A549 (cell line): ENCODE measurements around the gene PCDH20. TPM values are rescaled to one million over a fixed set of nuclear protein-coding genes. Genes with fewer than 3 reads are reported as not detected.

ENCODE experiments used
- ATAC-seq, 2 experiments: fragments of 200-7000 bp in 1 of 2; fragments of >200 bp in 1 of 2; cut with Nextera tagmentation in 1 of 2; cut with Tn5 transposase in 1 of 2; 3 replicates each; pipeline versions ENCODE4 v1.8.0 to v1.9.1; 2018 to 2020; ENCODE audit warnings: mild to moderate bottlenecking in 1 of 2, moderate library complexity in 1 of 2
- CTCF ChIA-PET: fragments of 300-600 bp; sonication (Branson Sonifier 250); formaldehyde crosslinking; extraction: SDS; loops from one replicate; lab custom pipeline; 2021; ENCODE audit warnings: antibody characterized with exemption, inconsistent platforms; lab: Yijun Ruan, JAX
- POLR2A ChIA-PET: fragments of 350-600 bp; formaldehyde crosslinking; extraction: SDS; loops from one replicate; lab custom pipeline; 2021; ENCODE audit warnings: antibody characterized with exemption, inconsistent platforms; lab: Yijun Ruan, JAX
- DNase-seq, 2 experiments: peaks; one replicate each; pipeline versions ENCODE4 v3.0.0 to v3.0.0-alpha.2; 2011 to 2016; ENCODE audit warnings: low read depth in 1 of 2, low spot score in 1 of 2
- FAIRE-seq: peaks from 2 replicates; lab custom pipeline; 2011; peaks lifted over from hg19 to GRCh38; lab: Jason Lieb, UNC
- H3K27ac ChIP-seq, 2 experiments: fragments of >200 bp; sonication (Bioruptor Twin); formaldehyde crosslinking; 3 replicates each; pipeline ENCODE4 v1.5.1; 2016 to 2017
- H3K4me1 ChIP-seq: fragments of >200 bp; sonication (Bioruptor Twin); formaldehyde crosslinking; 3 replicates; pipeline ENCODE4 v1.6.1; 2016
- H3K4me2 ChIP-seq: fragments of >200 bp; sonication (Bioruptor Twin); formaldehyde crosslinking; 3 replicates; pipeline ENCODE4 v1.6.1; 2016
- H3K4me3 ChIP-seq: fragments of >200 bp; sonication (Bioruptor Twin); formaldehyde crosslinking; 3 replicates; pipeline ENCODE4 v1.5.1; 2016
- H3K9me3 ChIP-seq: fragments of >200 bp; sonication (Bioruptor Twin); formaldehyde crosslinking; 3 replicates; pipeline ENCODE4 v1.6.1; 2016
- ATOH8 ChIP-seq: fragments of 250-450 bp; sonication (Bioruptor Pico); IDR thresholded peaks from 2 replicates; pipeline ENCODE4 v1.5.0; 2020; ENCODE audit warnings: low read depth, mild to moderate bottlenecking, moderate library complexity
- CTCF ChIP-seq: fragments of >200 bp; sonication (Bioruptor Twin); formaldehyde crosslinking; IDR thresholded peaks from 3 replicates; pipeline ENCODE4 v1.5.1; 2016
- EHF ChIP-seq: fragments of 250-450 bp; sonication (Bioruptor Pico); IDR thresholded peaks from 2 replicates; pipeline ENCODE4 v1.5.0; 2020; ENCODE audit warnings: mild to moderate bottlenecking
- EHMT2 ChIP-seq: fragments of 200-600 bp; sonication (generic); IDR thresholded peaks from 2 replicates; pipeline ENCODE4 v1.6.1; 2016; ENCODE audit warnings: antibody characterized with exemption, low read depth, mild to moderate bottlenecking, moderate library complexity
- ELK1 ChIP-seq: fragments of 150-350 bp; IDR thresholded peaks from 2 replicates; pipeline ENCODE4 v1.6.1; 2014; ENCODE audit warnings: low read depth, mild to moderate bottlenecking, low read length
- FOSB ChIP-seq: fragments of 250-450 bp; sonication (Bioruptor Pico); IDR thresholded peaks from 2 replicates; pipeline ENCODE4 v1.5.0; 2020; ENCODE audit warnings: mild to moderate bottlenecking, moderate library complexity
- HES2 ChIP-seq: fragments of >200 bp; sonication (Bioruptor Twin); formaldehyde crosslinking; IDR thresholded peaks from 2 replicates; pipeline ENCODE4 v1.6.1; 2016
- HEYL ChIP-seq: fragments of 250-450 bp; sonication (Bioruptor Pico); IDR thresholded peaks from 2 replicates; pipeline ENCODE4 v1.8.0; 2021; ENCODE audit warnings: mild to moderate bottlenecking, moderate library complexity
- HOXA7 ChIP-seq: fragments of 250-450 bp; sonication (Bioruptor Pico); IDR thresholded peaks from 2 replicates; pipeline ENCODE4 v1.5.0; 2020; ENCODE audit warnings: mild to moderate bottlenecking, moderate library complexity
- HOXB13 ChIP-seq: fragments of 250-450 bp; sonication (Bioruptor Pico); IDR thresholded peaks from 2 replicates; pipeline ENCODE4 v1.5.0; 2020; ENCODE audit warnings: low read depth, mild to moderate bottlenecking, moderate library complexity
- KDM1A ChIP-seq: fragments of 200-600 bp; sonication (generic); IDR thresholded peaks from 2 replicates; pipeline ENCODE4 v1.6.1; 2016; ENCODE audit warnings: low read depth, mild to moderate bottlenecking
- KDM5A ChIP-seq: fragments of 200-600 bp; sonication (generic); IDR thresholded peaks from 2 replicates; pipeline ENCODE4 v1.6.1; 2016; ENCODE audit warnings: antibody characterized with exemption, mild to moderate bottlenecking
- MAX ChIP-seq: IDR thresholded peaks from 2 replicates; pipeline ENCODE4 v1.6.1; 2012
- NFE2L2 ChIP-seq: fragments of 150-350 bp; conservative IDR thresholded peaks from 2 replicates; pipeline ENCODE4 v1.6.1; 2014; ENCODE audit warnings: low read length
- PBX3 ChIP-seq: IDR thresholded peaks from 2 replicates; pipeline ENCODE4 v1.6.1; 2012
- RAD21 ChIP-seq, 2 experiments: fragments of >200 bp in 1 of 2; sonication (Bioruptor Twin) in 1 of 2; formaldehyde crosslinking in 1 of 2; IDR thresholded peaks in 1 of 2; conservative IDR thresholded peaks in 1 of 2; 2 replicates in 1 of 2; 3 replicates in 1 of 2; pipeline ENCODE4 v1.6.1; 2012 to 2018; ENCODE audit warnings: inconsistent platforms in 1 of 2
- RARB ChIP-seq: fragments of 250-450 bp; sonication (Bioruptor Pico); IDR thresholded peaks from 2 replicates; pipeline ENCODE4 v1.8.0; 2021; ENCODE audit warnings: mild to moderate bottlenecking, moderate library complexity
- SMC3 ChIP-seq: fragments of >200 bp; sonication (Bioruptor Twin); formaldehyde crosslinking; IDR thresholded peaks from 3 replicates; pipeline ENCODE4 v1.6.1; 2018; ENCODE audit warnings: inconsistent platforms
- USF2 ChIP-seq: fragments of 450-650 bp; IDR thresholded peaks from 2 replicates; pipeline ENCODE4 v1.6.1; 2014; ENCODE audit warnings: antibody characterized with exemption
- ZFP36 ChIP-seq: fragments of 450-650 bp; IDR thresholded peaks from 2 replicates; pipeline ENCODE4 v1.6.1; 2014; ENCODE audit warnings: borderline replicate concordance; ENCODE audit not compliant: partially characterized antibody
- WGBS: methylation state at CpG from one replicate; pipeline ENCODE4 v1.1.6; 2017; ENCODE audit errors: missing lambda C conversion rate; 5-methylcytosine and 5-hydroxymethylcytosine counted together
- polyA plus RNA-seq, 4 experiments: library from polyadenylated mRNA; depleted of rRNA in 3 of 4; stranded (reverse); fragments of >200 nt; fragmentation: RNase III in 1 of 4; extraction: RNeasy Plus Mini Kit Qiagen cat#74134 plus additional on column Dnase treatment in 1 of 4; gene quantifications; 2 replicates in 3 of 4; 3 replicates in 1 of 4; pipeline ENCODE4 v1.2.3, GENCODE V29; 2011 to 2017

Gene PCDH20
- polyA plus RNA-seq, 2 of the 4 experiments (the other 2 are of a cell fraction): 0.04 TPM; not detected in 1

GRCh38 chr13:61396121-61396520 lies 19.5 kb downstream of the PCDH20 start:
- Histone ChIP-seq H3K4me2 (no peak overlapping the region), H3K9me3 (no peaks in the 10 kb centered on the region), H3K27ac (no peak overlapping the region), H3K4me1 (no peaks in the 10 kb centered on the region), H3K4me3 (no peak overlapping the region)
- ChIA-PET POLR2A (no interaction called here), CTCF (no interaction called here)
- no peak for ATAC-seq
- DNase-seq: no peak
- no peak for FAIRE-seq
- TF ChIP-seq USF2 (no peak), KDM1A (no peak), PBX3 (no peak), HES2 (no peak), SMC3 (no peak), ZFP36 (no peak)

GRCh38 chr13:61391426-61391825 lies 24.2 kb downstream of the PCDH20 start:
- no peak for ATAC-seq
- ChIA-PET CTCF (no interaction called here), POLR2A (no interaction called here)
- FAIRE-seq: no peak
- Histone ChIP-seq H3K4me1 (no peaks in the 10 kb centered on the region), H3K4me2 (no peak overlapping the region), H3K9me3 (no peaks in the 10 kb centered on the region), H3K4me3 (no peak overlapping the region), H3K27ac (no peak overlapping the region)
- no peak for DNase-seq
- WGBS: 0% methylated on average over 7 of the region's 7 CpGs
- TF ChIP-seq RARB (no peak), RAD21 (conservative IDR thresholded peaks at IDR 0.05 in 1 of 2, IDR thresholded peaks at IDR 0.05 in 1 of 2) (no peak), HOXB13 (CRISPR knock-in tag) (no peak), NFE2L2 (no peak), MAX (no peak), EHF (CRISPR knock-in tag) (no peak), HES2 (no peak), HEYL (CRISPR knock-in tag) (no peak), KDM5A (no peak), CTCF (no peak), ZFP36 (no peak), EHMT2 (no peak), FOSB (no peak), ELK1 (no peak), HOXA7 (no peak)

GRCh38 chr13:61387694-61388093 lies 28.0 kb downstream of the PCDH20 start:
- H3K4me1 ChIP-seq: no peaks in the 10 kb centered on the region
- no peak overlapping the region for H3K4me3 ChIP-seq
- DNase-seq: no peak
- CTCF ChIA-PET: no interaction called here
- no peak overlapping the region for H3K27ac ChIP-seq
- FAIRE-seq: no peak
- WGBS: 3% methylated on average over 3 of the region's 3 CpGs
- ATAC-seq: no peak
- no peak overlapping the region for H3K4me2 ChIP-seq
- POLR2A ChIA-PET: no interaction called here
- TF ChIP-seq ATOH8 (CRISPR knock-in tag) (no peak), MAX (no peak)
- no peaks in the 10 kb centered on the region for H3K9me3 ChIP-seq
